HL-60 (cell line): ENCODE data around the gene WDHD1.

Experiments
- DNase-seq, 2 experiments: peaks; one replicate each; pipeline ENCODE4 v3.0.0-alpha.2; 2010 to 2020; ENCODE audit warnings: low read depth in 1 of 2, low spot score in 1 of 2
- H3K27ac ChIP-seq: fragments of 250-450 bp; sonication (Bioruptor Pico); replicated peaks from 2 replicates; pipeline ENCODE4 v1.5.1; 2020; ENCODE audit warnings: mild to moderate bottlenecking, moderate library complexity
- H3K27me3 ChIP-seq: fragments of 250-450 bp; sonication (Bioruptor Pico); 2 replicates; pipeline ENCODE4 v1.5.1; 2021; ENCODE audit warnings: mild to moderate bottlenecking, moderate library complexity; ENCODE audit not compliant: insufficient read depth, poor library complexity, severe bottlenecking
- H3K4me3 ChIP-seq: replicated peaks from 2 replicates; pipeline ENCODE4 v1.5.1; 2011; ENCODE audit warnings: mild to moderate bottlenecking, control low read depth, low read length; ENCODE audit not compliant: insufficient read depth
- CTCF ChIP-seq: IDR thresholded peaks from one replicate; pipeline ENCODE4 v1.5.1; 2011; ENCODE audit warnings: low read length, control low read depth, inconsistent platforms; ENCODE audit not compliant: insufficient read depth
- GABPA ChIP-seq: IDR thresholded peaks from 2 replicates; pipeline ENCODE4 v1.6.1; 2012; ENCODE audit warnings: low read depth
- POLR2AphosphoS5 ChIP-seq: IDR thresholded peaks from 2 replicates; pipeline ENCODE4 v1.6.1; 2012; ENCODE audit warnings: low read depth
- REST ChIP-seq: IDR thresholded peaks from 2 replicates; pipeline ENCODE4 v1.6.1; 2012; ENCODE audit warnings: low read depth; ENCODE audit not compliant: insufficient replicate concordance
- SPI1 ChIP-seq: IDR thresholded peaks from 2 replicates; pipeline ENCODE4 v1.6.1; 2012; ENCODE audit warnings: low read depth, mild to moderate bottlenecking, borderline replicate concordance

WDHD1 gene

GRCh38 chr14:54975856-54976255 lies 51.0 kb downstream of the WDHD1 start:
- no peak for DNase-seq
- TF ChIP-seq REST, result no peak
- TF ChIP-seq SPI1, result no peak
- no peak for TF ChIP-seq CTCF
- TF ChIP-seq GABPA, result no peak
- TF ChIP-seq POLR2AphosphoS5, result no peak
- Histone ChIP-seq H3K27me3 (no peaks in the 10 kb centered on the region), H3K27ac (no peak overlapping the region), H3K4me3 (no peak overlapping the region)

DNA sequence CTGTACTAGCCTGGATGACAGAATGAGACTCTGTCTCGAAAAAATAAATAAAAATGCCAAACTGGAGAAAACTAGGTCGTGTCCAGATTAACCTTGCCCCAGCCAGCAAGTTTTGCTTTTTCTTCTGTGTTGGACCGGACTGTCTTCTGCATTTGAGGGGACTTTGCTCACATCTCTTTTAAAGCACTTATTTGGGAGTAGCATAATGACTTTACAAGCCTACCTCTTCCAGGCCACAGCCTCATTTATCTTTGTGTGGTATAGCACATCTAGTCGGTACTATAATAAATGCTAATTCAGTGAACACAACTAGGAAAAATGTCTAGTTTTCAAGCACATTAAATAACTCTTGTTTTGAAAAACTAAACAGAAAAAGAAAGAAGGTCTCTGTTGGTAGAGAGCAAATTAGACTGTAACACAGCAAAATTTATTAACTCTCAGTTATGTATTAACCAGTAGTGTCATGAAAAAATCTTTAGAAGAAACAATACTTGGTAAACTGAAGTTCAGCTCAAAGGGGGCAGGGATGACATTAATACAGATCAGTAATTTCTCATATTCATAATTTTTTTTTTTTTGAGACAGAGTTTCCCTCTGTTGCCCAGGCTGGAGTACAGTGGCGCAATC lies 52.0 kb downstream of the WDHD1 start:
- no peak for TF ChIP-seq CTCF
- TF ChIP-seq REST, result no peak
- no peak for TF ChIP-seq SPI1
- TF ChIP-seq POLR2AphosphoS5, result no peak
- no peak for DNase-seq
- Histone ChIP-seq H3K4me3 (no peak overlapping the region), H3K27me3 (no peaks in the 10 kb centered on the region), H3K27ac (no peak overlapping the region)

DNA sequence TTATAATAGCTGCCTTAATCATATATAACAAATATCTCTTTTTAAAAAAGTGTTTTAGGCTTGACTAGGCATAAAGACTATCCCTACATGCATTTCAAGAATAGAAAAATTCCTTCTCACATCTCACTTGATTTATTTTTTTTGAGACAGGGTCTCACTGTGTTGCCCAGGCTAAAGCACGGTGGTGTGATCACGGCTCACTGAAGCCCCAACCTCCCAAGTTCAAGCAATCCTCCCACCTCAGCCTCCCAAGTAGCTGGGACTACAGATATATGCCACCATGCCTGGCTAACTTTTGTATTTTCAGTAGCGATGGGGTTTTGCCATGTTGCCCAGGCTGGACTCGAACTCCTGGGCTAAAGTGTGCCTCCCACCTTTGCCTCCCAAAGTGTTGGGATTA lies 59.4 kb downstream of the WDHD1 start:
- H3K27me3 ChIP-seq, result no peaks in the 10 kb centered on the region
- TF ChIP-seq GABPA, result no peak
- TF ChIP-seq SPI1, result no peak
- TF ChIP-seq POLR2AphosphoS5, result no peak
- TF ChIP-seq REST, result no peak
- no peak for TF ChIP-seq CTCF
- DNase-seq, result no peak
- H3K4me3 ChIP-seq, result no peak overlapping the region
- H3K27ac ChIP-seq, result no peak overlapping the region
